ENCODE data around the gene PIGR. TPM values are rescaled to one million over a fixed set of nuclear protein-coding genes. Genes with fewer than 3 reads are reported as not detected.

The PIGR gene
- total and polyA plus RNA-seq, 2 of the 4 experiments (the other 2 are of a cell fraction), result not detected

GRCh38 chr1:206882555-206882954 is 63.7 kb downstream of the PIGR start:
- H2BK20ac ChIP-seq (ENCODE audit: low read depth, low read length), result no peak overlapping the region
- H4K8ac ChIP-seq (ENCODE audit: low read depth in 2 of 2, low read length in 2 of 2), result no peak overlapping the region
- H3K9me1 ChIP-seq (ENCODE audit: insufficient read depth, low read length), result peaks cover 2% of the 10 kb centered on the region; the same call in 1 of the 2 replicates
- no peak overlapping the region for H3K27ac ChIP-seq (ENCODE audit: insufficient read depth, low read length)
- H3K4me2 ChIP-seq (ENCODE audit: low read depth, low read length), result no peak overlapping the region
- H2AK9ac ChIP-seq (replicated peaks; ENCODE audit: low read depth, low read length, poor library complexity), result no peak overlapping the region
- H4K5ac ChIP-seq (ENCODE audit: low read depth, low read length), result no peak overlapping the region
- POLR2A ChIA-PET (ENCODE audit: unreplicated experiment), result no interaction called here
- in situ Hi-C loops (cut with MboI; ENCODE audit: low sequenced_read_pairs) (no loop called here), intact Hi-C loops (cut with micrococcal nuclease) (no loop called here), dilution Hi-C loops (cut with HindIII; ENCODE audit: low sequenced_read_pairs, unreplicated experiment) (no loop called here)
- H2BK15ac ChIP-seq (ENCODE audit: low read depth, low read length), result no peak overlapping the region
- CTCF ChIA-PET, result interaction anchor here (1.0 kb wide), 1 partner anchor 8 kb away, joined by 3 read pairs; no protein-coding TSS in a partner anchor
- H3K27me3 ChIP-seq (ENCODE audit: control insufficient read depth, insufficient read depth, low read length), result no peaks in the 10 kb centered on the region
- TF ChIP-seq MAFK (IDR thresholded peaks at IDR 0.05; ENCODE audit: low read depth, low read length), result no peak
- no peak for ATAC-seq (ENCODE audit: low read depth)
- H3K9me3 ChIP-seq (ENCODE audit: control insufficient read depth, insufficient read depth, low read length), result peaks cover 8% of the 10 kb centered on the region
- no peak overlapping the region for H3K4ac ChIP-seq (ENCODE audit: low read depth, low read length)
- H2BK5ac ChIP-seq (ENCODE audit: low read depth, low read length, poor library complexity, severe bottlenecking), result no peak overlapping the region
- no peak overlapping the region for H3K18ac ChIP-seq (ENCODE audit: low read depth, low read length)
- H2BK120ac ChIP-seq (ENCODE audit: low read depth, low read length), result no peak overlapping the region
- H3K4me1 ChIP-seq (ENCODE audit: control insufficient read depth, insufficient read depth, low read length), result peaks cover 5% of the 10 kb centered on the region
- no peak for DNase-seq
- no peak overlapping the region for H3K56ac ChIP-seq (ENCODE audit: extremely low read depth, insufficient read depth, low read length)
- H3K36me3 ChIP-seq (ENCODE audit: control insufficient read depth, insufficient read depth, low read length), result no peaks in the 10 kb centered on the region
- H4K20me1 ChIP-seq (ENCODE audit: insufficient read depth, low read length), result no peaks in the 10 kb centered on the region
- H3K9ac ChIP-seq (ENCODE audit: low read depth, low read length), result no peak overlapping the region
- H3K4me3 ChIP-seq (ENCODE audit: insufficient read depth, low read depth, low read length), result no peak overlapping the region
- no CpG with 5 or more reads among the region's 3 CpGs for WGBS, 2 experiments (ENCODE audit: extremely low coverage in 2 of 2, insufficient read length in 1 of 2)
- BruUV-seq (replicated peaks), result no TSS peak
- H3K14ac ChIP-seq (replicated peaks; ENCODE audit: low read depth, low read length), result no peak overlapping the region
- no peak overlapping the region for H2AK5ac ChIP-seq (ENCODE audit: low read depth, low read length)
- no peak overlapping the region for H4K91ac ChIP-seq (ENCODE audit: insufficient read depth, low read depth, low read length)
- H3K79me1 ChIP-seq (ENCODE audit: low read depth in 1 of 2, low read length in 2 of 2), result no peaks in the 10 kb centered on the region
- H2AFZ ChIP-seq (replicated peaks; ENCODE audit: low read length, poor library complexity), result no peak overlapping the region
- H3K23ac ChIP-seq (ENCODE audit: low read depth, low read length), result no peak overlapping the region

All from IMR-90 (cell line).